Retinal pigment epithelial cell (primary cell): ENCODE data around the gene SHISA4.

Experiments
- DNase-seq: peaks from one replicate; pipeline ENCODE4 v3.0.0-alpha.2; 2010; ENCODE audit warnings: low read depth
- H3K4me3 ChIP-seq: 2 replicates; pipeline ENCODE4 v1.5.1; 2011; ENCODE audit warnings: mild to moderate bottlenecking, low read length, control low read depth, moderate library complexity
- CTCF ChIP-seq: conservative IDR thresholded peaks from 2 replicates; pipeline ENCODE4 v1.5.1; 2011; ENCODE audit warnings: low read depth, low read length, control low read depth, inconsistent platforms

Gene SHISA4

GRCh38 chr1:201916649-201917249 lies 28.1 kb downstream of the SHISA4 start:
- DNase-seq = no peak

GRCh38 chr1:201917362-201918033 lies 28.8 kb downstream of the SHISA4 start:
- H3K4me3 ChIP-seq = no peak overlapping the region
- no peak for TF ChIP-seq CTCF
- DNase-seq = no peak

More at GRCh38 chr1:201916649-201917249, 28.1 kb downstream of the SHISA4 start:
- peak; percentile 8 for TF ChIP-seq CTCF
- no peak overlapping the region for H3K4me3 ChIP-seq

GRCh38 chr1:201918343-201918742 lies 29.6 kb downstream of the SHISA4 start:
- TF ChIP-seq CTCF = no peak
- no peak for DNase-seq
- no peak overlapping the region for H3K4me3 ChIP-seq

- TF ChIP-seq CTCF = no peak
- no peak for DNase-seq
- no peak overlapping the region for H3K4me3 ChIP-seq
Observed at GRCh38 chr1:201921952-201922558, 33.4 kb downstream of the SHISA4 start.

- no peak for TF ChIP-seq CTCF
- no peak overlapping the region for H3K4me3 ChIP-seq
- no peak for DNase-seq
Observed at GRCh38 chr1:201925301-201925567, 36.5 kb downstream of the SHISA4 start.

- H3K4me3 ChIP-seq = no peak overlapping the region
- DNase-seq = no peak
- no peak for TF ChIP-seq CTCF
Observed at GRCh38 chr1:201925981-201926645, 37.4 kb downstream of the SHISA4 start.
